ENCODE results near the gene CCM2L.

GRCh38 chr20:32079655-32080109 lies 69.4 kb downstream of the CCM2L start:
- no peak for TF ChIP-seq EZH2 (IDR thresholded peaks at IDR 0.05; ENCODE audit: borderline replicate concordance, low read length)
- no peak for TF ChIP-seq CTCF (conservative IDR thresholded peaks at IDR 0.05 in 1 of 2, IDR thresholded peaks at IDR 0.05 in 1 of 2; ENCODE audit: extremely low read depth in 1 of 2, insufficient read depth in 1 of 2, low read depth in 1 of 2, low read length in 2 of 2)
